IPS DF 19.7 (cell line): Measurements from ENCODE around the gene NKX2-2.
"Not testable (repeated sequence)": the region's sequence is repeated elsewhere in the genome, so short reads cannot be mapped to it uniquely, and the experiment has no call there.

Experiments
- DNase-seq: peaks from one replicate; pipeline ENCODE4 v3.0.0-alpha.2; 2013; ENCODE audit warnings: low read depth, low spot score

Gene NKX2-2

GRCh38 chr20:21508230-21509078 lies 5.4 kb downstream of the NKX2-2 start:
- no peak for DNase-seq

DNA sequence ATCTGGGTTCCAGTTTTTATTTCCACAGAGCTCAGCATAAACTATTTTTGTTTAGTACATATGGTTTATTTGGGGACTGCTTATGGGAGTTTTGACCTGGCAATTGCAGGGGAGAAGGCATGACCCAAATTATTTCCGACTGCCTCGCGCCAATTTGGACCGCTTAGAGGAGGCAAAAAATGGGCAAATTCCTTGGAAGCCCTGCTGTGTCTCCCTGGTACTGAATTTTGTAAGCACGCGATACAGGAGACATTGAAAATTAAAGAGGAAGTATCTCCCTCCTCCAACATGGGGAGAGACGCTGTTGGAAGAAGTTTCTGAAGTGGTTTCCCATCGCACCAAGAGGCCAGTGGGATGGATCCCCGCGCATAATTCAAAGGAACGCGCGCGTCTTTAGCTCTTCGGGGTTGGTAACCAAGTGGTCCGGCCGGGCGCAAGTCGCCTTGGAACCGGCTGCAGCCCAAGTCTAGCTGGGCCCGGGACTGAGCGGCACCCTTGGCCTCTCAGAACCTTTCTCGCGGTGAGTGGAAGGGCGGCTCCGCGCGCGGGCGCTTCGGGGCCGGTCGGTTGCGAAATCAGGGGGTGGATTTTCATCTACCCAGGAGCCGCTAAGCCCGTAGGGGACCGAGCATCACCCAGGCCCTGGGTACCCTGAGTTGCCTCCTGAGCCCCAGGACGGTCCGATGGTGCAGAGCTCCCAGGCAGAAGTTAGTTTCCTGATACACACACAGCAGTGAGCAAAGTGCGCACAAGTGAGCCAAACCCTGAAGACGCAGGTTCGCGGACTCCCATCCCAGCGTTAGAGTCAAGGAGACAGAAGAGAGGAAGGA lies 6.2 kb downstream of the NKX2-2 start:
- DNase-seq: no peak

GRCh38 chr20:21505810-21506530 lies 7.9 kb downstream of the NKX2-2 start:
- DNase-seq: no peak

GRCh38 chr20:21505161-21505809 lies 8.6 kb downstream of the NKX2-2 start:
- DNase-seq: no peak

GRCh38 chr20:21504323-21504722 lies 9.5 kb downstream of the NKX2-2 start:
- DNase-seq: no peak

GRCh38 chr20:21503345-21503744 lies 10.5 kb downstream of the NKX2-2 start:
- DNase-seq: no peak

DNA sequence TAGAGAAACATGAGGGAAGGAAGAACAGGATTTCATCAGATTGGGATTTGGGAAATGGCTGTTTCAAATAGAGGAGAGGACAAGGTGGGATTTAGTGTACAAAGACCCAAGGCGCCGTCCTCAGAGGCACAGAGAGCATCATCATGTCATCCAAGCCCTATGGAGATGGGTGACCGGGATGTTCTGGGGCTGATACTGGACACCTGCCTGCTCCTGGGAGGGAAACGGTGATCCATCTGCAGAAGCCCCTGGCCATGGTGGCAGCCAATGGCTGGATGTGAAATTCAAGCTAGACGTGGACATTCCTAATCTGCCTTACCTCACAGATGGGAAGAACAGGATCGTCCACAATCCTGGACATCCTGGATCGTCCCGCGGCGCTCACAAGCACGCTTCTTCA lies 12.7 kb downstream of the NKX2-2 start:
- DNase-seq: no peak

- DNase-seq: no peak
These were observed 13.3 kb downstream of the NKX2-2 start for GRCh38 chr20:21500599-21500998.

DNA sequence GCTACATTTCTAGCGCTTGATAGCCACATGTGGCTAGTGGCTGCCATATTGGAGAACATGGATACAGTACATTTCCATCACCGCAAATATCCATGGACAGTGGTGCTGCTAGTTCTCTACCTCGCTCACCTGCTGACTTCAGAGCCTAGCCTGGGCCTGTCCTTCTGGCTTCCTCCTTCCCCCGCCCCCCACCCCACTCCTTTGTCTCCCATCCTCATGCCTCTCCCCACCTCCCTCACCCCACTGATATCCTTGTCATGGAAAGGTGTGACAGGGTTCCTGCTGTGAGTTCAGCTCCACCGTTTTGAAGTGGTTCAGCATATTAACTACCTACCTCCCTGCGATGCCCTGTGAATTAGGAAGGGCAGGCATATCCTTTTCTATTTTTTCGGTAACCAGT lies 14.2 kb downstream of the NKX2-2 start:
- no peak for DNase-seq

DNA sequence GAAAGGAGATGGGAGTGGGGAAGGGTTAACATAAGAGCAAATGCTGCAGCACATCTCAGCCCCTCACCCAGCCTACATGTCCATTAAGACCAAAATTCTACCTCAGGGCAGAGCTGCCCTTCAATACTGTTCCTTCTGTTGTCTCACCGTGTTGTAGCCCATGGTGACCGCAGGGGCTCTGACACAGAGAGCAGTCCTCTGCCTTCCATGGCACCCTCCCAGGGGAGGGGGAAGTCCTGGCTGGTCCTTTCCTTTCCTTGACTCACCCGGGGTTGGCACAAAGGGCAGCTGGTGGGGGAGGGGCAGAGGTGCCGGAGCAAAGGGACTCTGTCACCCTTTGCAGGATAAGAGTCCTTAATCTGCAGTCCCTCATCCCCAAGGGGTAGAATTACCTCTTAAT lies 15.2 kb downstream of the NKX2-2 start:
- DNase-seq: no peak

- DNase-seq: no peak
These were observed 15.7 kb downstream of the NKX2-2 start for GRCh38 chr20:21498195-21498594.

- DNase-seq: no peak
These were observed 17.4 kb downstream of the NKX2-2 start for GRCh38 chr20:21496452-21496851.

- no peak for DNase-seq
These were observed 20.8 kb downstream of the NKX2-2 start for GRCh38 chr20:21493049-21493448.

DNA sequence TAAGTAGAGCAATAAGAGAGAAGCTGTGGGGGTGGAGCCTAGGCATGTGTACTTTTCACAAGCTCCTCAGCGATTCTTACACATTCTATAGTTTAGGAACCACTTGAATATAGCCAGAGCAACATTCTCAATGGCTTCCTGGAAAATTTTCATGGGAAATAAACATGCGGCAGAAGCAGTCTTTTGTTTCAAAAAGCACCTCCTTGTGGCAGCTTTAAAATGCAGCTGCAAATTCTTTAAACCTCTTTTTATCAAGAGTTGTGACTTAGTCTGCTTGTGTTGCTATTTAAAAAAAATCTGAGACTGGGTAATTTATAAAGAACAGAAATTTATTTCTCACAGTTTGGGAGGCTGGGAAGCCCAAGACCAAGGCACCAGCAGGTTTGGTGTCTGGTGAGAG lies 23.8 kb downstream of the NKX2-2 start:
- no peak for DNase-seq

DNA sequence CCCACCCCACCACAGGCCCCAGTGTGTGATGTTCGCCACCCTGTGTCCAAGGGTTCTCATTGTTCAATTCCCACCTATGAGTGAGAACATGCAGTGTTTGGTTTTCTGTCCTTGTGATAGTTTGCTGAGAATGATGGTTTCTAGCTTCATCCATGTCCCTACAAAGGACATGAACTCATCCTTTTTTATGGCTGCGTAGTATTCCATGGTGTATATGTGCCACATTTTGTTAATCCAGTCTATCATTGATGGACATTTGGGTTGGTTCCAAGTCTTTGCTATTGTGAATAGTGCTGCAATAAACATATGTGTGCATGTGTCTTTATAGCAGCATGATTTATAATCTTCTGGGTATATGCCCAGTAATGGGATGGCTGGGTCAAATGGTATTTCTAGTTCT lies 33.7 kb downstream of the NKX2-2 start:
- not testable (repeated sequence) for DNase-seq

DNA sequence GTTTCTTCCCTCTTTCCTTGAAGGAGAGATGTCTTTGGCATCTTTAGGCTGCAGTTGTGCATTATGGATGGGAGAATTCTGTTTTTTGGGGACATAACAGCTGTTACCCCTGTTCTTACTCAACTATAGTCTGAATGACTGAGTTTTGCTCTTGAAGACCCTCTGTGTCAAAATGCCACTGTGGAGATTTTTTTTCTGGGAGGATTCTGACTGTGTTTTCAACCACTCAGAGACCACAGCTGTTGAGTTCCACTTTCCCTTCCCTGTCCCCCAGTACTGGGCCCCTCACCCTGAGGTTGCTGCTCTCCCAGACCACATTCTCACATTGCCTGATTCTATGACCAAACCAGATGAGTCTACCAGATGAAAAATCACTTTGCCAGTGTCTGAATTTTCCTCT lies 48.1 kb downstream of the NKX2-2 start:
- no peak for DNase-seq

- DNase-seq: no peak
These were observed 48.9 kb downstream of the NKX2-2 start for GRCh38 chr20:21464916-21465315.
